Choroid plexus epithelial cell (primary cell): ENCODE measurements around the gene KEL.

Source experiments
- DNase-seq: peaks from one replicate; pipeline ENCODE4 v3.0.0-alpha.2; 2010; ENCODE audit warnings: low read depth
- H3K4me3 ChIP-seq: 2 replicates; pipeline ENCODE4 v1.5.1; 2011; ENCODE audit warnings: low read depth, mild to moderate bottlenecking, control low read depth, low read length, moderate library complexity
- CTCF ChIP-seq: conservative IDR thresholded peaks from 2 replicates; pipeline ENCODE4 v1.5.1; 2011; ENCODE audit warnings: low read depth, mild to moderate bottlenecking, control low read depth, inconsistent platforms, low read length, moderate library complexity

KEL gene

GRCh38 chr7:142974626-142975025, 12.5 kb upstream of the KEL start:
- DNase-seq: no peak
- no peak overlapping the region for H3K4me3 ChIP-seq
- no peak for TF ChIP-seq CTCF

- TF ChIP-seq CTCF: no peak
- no peak overlapping the region for H3K4me3 ChIP-seq
- DNase-seq: no peak
Observed at GRCh38 chr7:142969183-142969582, 7.0 kb upstream of the KEL start.

GRCh38 chr7:142968229-142968628, 6.1 kb upstream of the KEL start:
- TF ChIP-seq CTCF: no peak
- DNase-seq: no peak
- no peak overlapping the region for H3K4me3 ChIP-seq

- no peak for TF ChIP-seq CTCF
- H3K4me3 ChIP-seq: no peak overlapping the region
- DNase-seq: no peak
Observed at GRCh38 chr7:142964502-142965246, 2.5 kb upstream of the KEL start.

GRCh38 chr7:142963993-142964392, 1.8 kb upstream of the KEL start:
- DNase-seq: no peak
- no peak overlapping the region for H3K4me3 ChIP-seq
- no peak for TF ChIP-seq CTCF

- no peak for DNase-seq
Observed at GRCh38 chr7:142962991-142963390, 828 bp upstream of the KEL start.

More at GRCh38 chr7:142962991-142963390, 828 bp upstream of the KEL start:
- no peak overlapping the region for H3K4me3 ChIP-seq
- TF ChIP-seq CTCF: no peak
